Stimulated activated CD8-positive, alpha-beta memory T cell treated with anti-CD3 and anti-CD28 coated beads, Interleukin-15, amount 100 ng/mL, for 48 hours (primary cell): ENCODE measurements around the gene SPATA32.

Experiments used
- DNase-seq, 2 donors: peaks; one replicate each; pipeline ENCODE4 v3.0.0-alpha.2; 2020; ENCODE audit warnings: low read depth in 2 of 2

Gene SPATA32

GRCh38 chr17:45246861-45247428 is 14.9 kb downstream of the SPATA32 start:
- DNase-seq: no peak

- no peak for DNase-seq
Observed at GRCh38 chr17:45246338-45246737, 15.6 kb downstream of the SPATA32 start.

GRCh38 chr17:45244725-45245656 is 16.9 kb downstream of the SPATA32 start:
- no peak for DNase-seq

- no peak for DNase-seq
Observed at GRCh38 chr17:45243750-45244149, 18.1 kb downstream of the SPATA32 start.

GRCh38 chr17:45242029-45242414 is 19.9 kb downstream of the SPATA32 start:
- DNase-seq: no peak

GRCh38 chr17:45241328-45242028 is 20.4 kb downstream of the SPATA32 start:
- DNase-seq: no peak

- no peak for DNase-seq
Observed at GRCh38 chr17:45240905-45241327, 21.0 kb downstream of the SPATA32 start.

- no peak for DNase-seq
Observed at GRCh38 chr17:45238155-45238774, 23.6 kb downstream of the SPATA32 start.

- no peak for DNase-seq
Observed at GRCh38 chr17:45237686-45238085, 24.2 kb downstream of the SPATA32 start.

GRCh38 chr17:45236282-45236606 is 25.6 kb downstream of the SPATA32 start:
- no peak for DNase-seq

- no peak for DNase-seq
Observed at GRCh38 chr17:45235416-45236281, 26.2 kb downstream of the SPATA32 start.

- no peak for DNase-seq
Observed at GRCh38 chr17:45234641-45235415, 27.1 kb downstream of the SPATA32 start.

GRCh38 chr17:45233423-45233924 is 28.4 kb downstream of the SPATA32 start:
- no peak for DNase-seq

GRCh38 chr17:45232514-45233422 is 29.1 kb downstream of the SPATA32 start:
- DNase-seq: no peak

GRCh38 chr17:45231481-45232116 is 30.3 kb downstream of the SPATA32 start:
- DNase-seq: no peak

GRCh38 chr17:45230787-45231480 is 31.0 kb downstream of the SPATA32 start:
- DNase-seq: no peak

- DNase-seq: no peak
Observed at GRCh38 chr17:45230410-45230786, 31.5 kb downstream of the SPATA32 start.
